ENCODE results near the gene TRAK2. TPM values are rescaled to one million over a fixed set of nuclear protein-coding genes. Genes with fewer than 3 reads are reported as not detected.
"Not testable (repeated sequence)": the region's sequence is repeated elsewhere in the genome, so short reads cannot be mapped to it uniquely, and the experiment has no call there.

Gene TRAK2
- total RNA-seq, 1 donor from 2014 or later, result 25.8 TPM

GRCh38 chr2:201396595-201396994 is 54.7 kb downstream of the TRAK2 start:
- Histone ChIP-seq H3K27ac (no peak overlapping the region), H3K4me1 (no peaks in the 10 kb centered on the region), H3K36me3 (peaks cover 2 to 58% of the 10 kb centered on the region in 2 donors), H3K27me3 (no peaks in the 10 kb centered on the region), H3K4me3 (no peak overlapping the region), H3K9me3 (no peaks in the 10 kb centered on the region)
- intact Hi-C loops (cut with DNase I), result no loop called here
- no peak for DNase-seq (ENCODE audit: extremely low spot score in 2 of 2)
- no peak for TF ChIP-seq CTCF (IDR thresholded peaks at IDR 0.05)
- TF ChIP-seq POLR2AphosphoS5 (IDR thresholded peaks at IDR 0.05; ENCODE audit: insufficient read depth in 1 of 2, low read depth in 1 of 2), result no peak
- no peak for TF ChIP-seq POLR2A (IDR thresholded peaks at IDR 0.05)

- H3K27me3 ChIP-seq, result no peaks in the 10 kb centered on the region
- peaks cover 0 to 66% of the 10 kb centered on the region in 2 donors for H3K36me3 ChIP-seq
- intact Hi-C loops (cut with DNase I), result no loop called here
- TF ChIP-seq POLR2A (IDR thresholded peaks at IDR 0.05), result no peak
- TF ChIP-seq POLR2AphosphoS5 (IDR thresholded peaks at IDR 0.05; ENCODE audit: insufficient read depth in 1 of 2, low read depth in 1 of 2), result peak in 1 of 2 donors; percentile 69
- no peak for TF ChIP-seq CTCF (IDR thresholded peaks at IDR 0.05)
- H3K9me3 ChIP-seq, result no peaks in the 10 kb centered on the region
- no peak overlapping the region for H3K4me3 ChIP-seq
- no peaks in the 10 kb centered on the region for H3K4me1 ChIP-seq
- H3K27ac ChIP-seq, result no peak overlapping the region
- no peak for DNase-seq (ENCODE audit: extremely low spot score in 2 of 2)
Observed at GRCh38 chr2:201383136-201383535, 68.1 kb downstream of the TRAK2 start.

- H3K27ac ChIP-seq, result no peak overlapping the region
- H3K27me3 ChIP-seq, result no peaks in the 10 kb centered on the region
- H3K9me3 ChIP-seq, result no peaks in the 10 kb centered on the region
- TF ChIP-seq POLR2A (IDR thresholded peaks at IDR 0.05) (no peak), POLR2AphosphoS5 (IDR thresholded peaks at IDR 0.05; ENCODE audit: insufficient read depth in 1 of 2, low read depth in 1 of 2) (no peak), CTCF (IDR thresholded peaks at IDR 0.05) (no peak)
- H3K4me3 ChIP-seq, result no peak overlapping the region
- no peak for DNase-seq (ENCODE audit: extremely low spot score in 2 of 2)
- intact Hi-C loops (cut with DNase I), result no loop called here
- peaks cover 0 to 29% of the 10 kb centered on the region in 2 donors for H3K36me3 ChIP-seq
- no peaks in the 10 kb centered on the region for H3K4me1 ChIP-seq
Observed at GRCh38 chr2:201378496-201379397, 72.5 kb downstream of the TRAK2 start.

- Histone ChIP-seq H3K36me3 (peaks cover 0 to 18% of the 10 kb centered on the region in 2 donors), H3K27ac (no peak overlapping the region), H3K9me3 (no peaks in the 10 kb centered on the region), H3K4me1 (no peaks in the 10 kb centered on the region), H3K4me3 (no peak overlapping the region), H3K27me3 (no peaks in the 10 kb centered on the region)
- TF ChIP-seq POLR2A (IDR thresholded peaks at IDR 0.05), result no peak
- DNase-seq (ENCODE audit: extremely low spot score in 2 of 2), result no peak
- intact Hi-C loops (cut with DNase I), result no loop called here
Observed at GRCh38 chr2:201377218-201377617, 74.0 kb downstream of the TRAK2 start.

GRCh38 chr2:201369775-201370174 is 81.5 kb downstream of the TRAK2 start:
- Histone ChIP-seq H3K36me3 (no peaks in the 10 kb centered on the region), H3K27ac (no peak overlapping the region), H3K27me3 (no peaks in the 10 kb centered on the region), H3K9me3 (no peaks in the 10 kb centered on the region), H3K4me3 (no peak overlapping the region), H3K4me1 (no peaks in the 10 kb centered on the region)
- no peak for DNase-seq (ENCODE audit: extremely low spot score in 2 of 2)
- intact Hi-C loops (cut with DNase I), result loop anchor here (10.0 kb wide), 1 partner anchor 135 kb away; no protein-coding TSS in a partner anchor
- TF ChIP-seq CTCF (IDR thresholded peaks at IDR 0.05) (no peak), POLR2AphosphoS5 (IDR thresholded peaks at IDR 0.05; ENCODE audit: insufficient read depth in 1 of 2, low read depth in 1 of 2) (no peak), POLR2A (IDR thresholded peaks at IDR 0.05) (no peak)

GRCh38 chr2:201369318-201369717 is 81.9 kb downstream of the TRAK2 start:
- H3K36me3 ChIP-seq; H3K4me1 ChIP-seq; DNase-seq (ENCODE audit: extremely low spot score in 2 of 2); H3K27ac ChIP-seq; H3K27me3 ChIP-seq; H3K9me3 ChIP-seq; H3K4me3 ChIP-seq: not testable (repeated sequence)
- intact Hi-C loops (cut with DNase I), result loop anchor here (10.0 kb wide), 1 partner anchor 135 kb away; no protein-coding TSS in a partner anchor

Measured in vagina (tissue), 2 donors.